ENCODE results near the gene TRABD2A.

Gene TRABD2A

GRCh38 chr2:84792856-84793522 is 87.9 kb downstream of the TRABD2A start:
- TF ChIP-seq CTCF (IDR thresholded peaks at IDR 0.05; ENCODE audit: borderline replicate concordance, control extremely low read depth, extremely low read depth, insufficient read depth, missing control alignments) = no peak
- DNase-seq (ENCODE audit: low spot score) = no peak
- in situ Hi-C loops (cut with MboI; ENCODE audit: low sequenced_read_pairs, unreplicated experiment) = no loop called here

- no peak for TF ChIP-seq CTCF (IDR thresholded peaks at IDR 0.05; ENCODE audit: borderline replicate concordance, control extremely low read depth, extremely low read depth, insufficient read depth, missing control alignments)
- no peak for DNase-seq (ENCODE audit: low spot score)
- in situ Hi-C loops (cut with MboI; ENCODE audit: low sequenced_read_pairs, unreplicated experiment) = no loop called here
Measured at GRCh38 chr2:84788498-84788897, 92.4 kb downstream of the TRABD2A start.

GRCh38 chr2:84788027-84788426 is 92.9 kb downstream of the TRABD2A start:
- in situ Hi-C loops (cut with MboI; ENCODE audit: low sequenced_read_pairs, unreplicated experiment) = no loop called here
- no peak for TF ChIP-seq CTCF (IDR thresholded peaks at IDR 0.05; ENCODE audit: borderline replicate concordance, control extremely low read depth, extremely low read depth, insufficient read depth, missing control alignments)
- DNase-seq (ENCODE audit: low spot score) = no peak

- no peak for DNase-seq (ENCODE audit: low spot score)
- no peak for TF ChIP-seq CTCF (IDR thresholded peaks at IDR 0.05; ENCODE audit: borderline replicate concordance, control extremely low read depth, extremely low read depth, insufficient read depth, missing control alignments)
- in situ Hi-C loops (cut with MboI; ENCODE audit: low sequenced_read_pairs, unreplicated experiment) = no loop called here
Measured at GRCh38 chr2:84786601-84787000, 94.3 kb downstream of the TRABD2A start.

- no peak for DNase-seq (ENCODE audit: low spot score)
- in situ Hi-C loops (cut with MboI; ENCODE audit: low sequenced_read_pairs, unreplicated experiment) = no loop called here
- no peak for TF ChIP-seq CTCF (IDR thresholded peaks at IDR 0.05; ENCODE audit: borderline replicate concordance, control extremely low read depth, extremely low read depth, insufficient read depth, missing control alignments)
Measured at GRCh38 chr2:84785950-84786349, 94.9 kb downstream of the TRABD2A start.

GRCh38 chr2:84782717-84783442 is 98.0 kb downstream of the TRABD2A start:
- DNase-seq (ENCODE audit: low spot score) = no peak
- in situ Hi-C loops (cut with MboI; ENCODE audit: low sequenced_read_pairs, unreplicated experiment) = no loop called here
- TF ChIP-seq CTCF (IDR thresholded peaks at IDR 0.05; ENCODE audit: borderline replicate concordance, control extremely low read depth, extremely low read depth, insufficient read depth, missing control alignments) = no peak

Measured in GM13976 (cell line).